NT2/D1 (cell line): ENCODE results near the gene MYCL.

ENCODE experiments used
- DNase-seq: peaks from one replicate; pipeline ENCODE4 v3.0.0-alpha.2; 2011; ENCODE audit warnings: low read depth, low spot score
- H3K27me3 ChIP-seq: 2 replicates; pipeline ENCODE4 v1.6.0; 2011; ENCODE audit warnings: mild to moderate bottlenecking; ENCODE audit not compliant: insufficient read length, insufficient read depth
- H3K36me3 ChIP-seq: 2 replicates; pipeline ENCODE4 v1.6.1; 2011; ENCODE audit warnings: mild to moderate bottlenecking, low read length, mixed read lengths; ENCODE audit not compliant: insufficient read depth, insufficient read length
- H3K4me1 ChIP-seq: 2 replicates; pipeline ENCODE4 v1.5.1; 2011; ENCODE audit not compliant: insufficient read depth, insufficient read length
- H3K4me3 ChIP-seq: 2 replicates; pipeline ENCODE4 v1.5.1; 2011; ENCODE audit warnings: low read depth; ENCODE audit not compliant: insufficient read length
- H3K9ac ChIP-seq: 2 replicates; pipeline ENCODE4 v1.6.0; 2011; ENCODE audit warnings: low read depth; ENCODE audit not compliant: insufficient read length
- H3K9me3 ChIP-seq: 2 replicates; pipeline ENCODE4 v1.5.1; 2011; ENCODE audit warnings: mild to moderate bottlenecking, low read length; ENCODE audit not compliant: insufficient read depth
- SUZ12 ChIP-seq: IDR thresholded peaks from 2 replicates; pipeline ENCODE4 v1.6.1; 2011; ENCODE audit not compliant: insufficient read length, insufficient read depth; ENCODE audit errors: extremely low read depth
- YY1 ChIP-seq: IDR thresholded peaks from 2 replicates; pipeline ENCODE4 v1.6.1; 2011; ENCODE audit not compliant: insufficient read length, insufficient read depth
- ZNF274 ChIP-seq: IDR thresholded peaks from 2 replicates; pipeline ENCODE4 v1.6.1; 2011; ENCODE audit warnings: mild to moderate bottlenecking, low read depth, low read length

The MYCL gene

DNA sequence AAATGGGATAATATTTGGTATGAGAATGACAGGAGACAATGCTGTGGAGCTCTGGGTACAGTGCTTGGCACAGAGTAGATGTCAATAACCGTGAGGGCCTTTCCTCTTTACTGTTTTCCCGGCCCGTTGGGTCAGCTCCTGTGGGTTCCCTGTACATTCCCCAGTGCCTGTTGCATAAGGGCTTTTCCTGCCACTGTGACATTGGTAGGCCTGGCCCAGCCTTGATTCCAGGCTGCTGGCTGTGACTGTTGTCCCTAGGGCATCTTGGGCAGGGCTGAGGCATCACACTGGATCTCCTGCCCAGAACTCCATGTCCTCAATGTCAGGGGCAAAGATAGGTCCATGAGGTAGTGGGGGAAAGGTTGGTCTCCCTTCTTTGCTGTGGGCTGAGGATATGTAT is 25.8 kb upstream of the MYCL start:
- Histone ChIP-seq H3K4me3 (no peak overlapping the region), H3K9me3 (no peaks in the 10 kb centered on the region), H3K4me1 (no peaks in the 10 kb centered on the region), H3K27me3 (peaks cover 10% of the 10 kb centered on the region), H3K9ac (no peak overlapping the region), H3K36me3 (no peaks in the 10 kb centered on the region)
- no peak for TF ChIP-seq ZNF274
- TF ChIP-seq YY1, result no peak
- no peak for TF ChIP-seq SUZ12
- no peak for DNase-seq

DNA sequence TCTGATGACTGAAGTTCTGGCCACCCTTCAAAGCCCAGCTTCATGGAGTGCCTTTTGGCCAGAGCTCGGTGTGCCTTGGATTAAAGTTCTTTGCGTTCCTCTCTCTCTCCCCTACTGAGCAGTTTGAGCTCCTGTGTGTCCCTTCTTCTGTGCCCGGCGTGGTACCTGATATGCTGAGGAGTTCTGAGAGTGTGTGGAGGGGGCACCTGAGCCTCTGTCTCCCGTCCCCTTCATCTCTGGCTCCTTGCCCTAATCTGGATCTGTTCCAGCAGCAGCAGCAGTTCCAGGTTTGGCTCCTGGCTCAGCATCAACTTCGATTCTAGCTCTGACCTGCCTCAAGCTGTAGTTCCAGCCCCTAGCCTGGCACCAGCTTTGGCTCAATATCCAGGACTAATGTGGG is 25.1 kb upstream of the MYCL start:
- Histone ChIP-seq H3K9me3 (no peaks in the 10 kb centered on the region), H3K36me3 (no peaks in the 10 kb centered on the region), H3K9ac (no peak overlapping the region), H3K4me3 (no peak overlapping the region), H3K27me3 (peaks cover 14% of the 10 kb centered on the region), H3K4me1 (peaks cover 4% of the 10 kb centered on the region)
- TF ChIP-seq ZNF274, result no peak
- TF ChIP-seq YY1, result no peak
- no peak for TF ChIP-seq SUZ12
- DNase-seq, result no peak

DNA sequence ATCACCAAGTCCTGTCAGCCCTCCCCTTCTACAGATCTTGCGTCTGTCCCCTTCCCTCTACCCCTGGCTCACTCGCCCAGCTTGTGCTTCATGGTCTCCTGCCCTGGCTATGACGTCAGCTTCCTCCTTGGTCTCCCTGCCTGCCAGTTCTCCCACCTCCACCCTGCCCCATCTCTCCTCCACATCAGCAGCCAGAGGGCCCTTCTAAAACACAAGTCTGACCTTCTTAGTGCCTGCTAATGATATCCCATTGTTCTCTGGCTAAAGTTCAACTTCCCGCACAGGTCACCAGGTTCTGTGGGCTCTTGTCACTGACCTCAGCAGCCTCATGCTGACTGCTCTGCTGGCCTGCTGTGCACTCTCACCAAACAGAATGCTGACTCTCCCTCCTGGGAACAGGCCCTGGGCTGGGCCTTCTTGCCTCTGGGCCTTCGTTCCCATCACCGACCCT is 24.7 kb upstream of the MYCL start:
- Histone ChIP-seq H3K4me3 (no peak overlapping the region), H3K36me3 (no peaks in the 10 kb centered on the region), H3K27me3 (peaks cover 18% of the 10 kb centered on the region), H3K4me1 (peaks cover 5% of the 10 kb centered on the region), H3K9me3 (no peaks in the 10 kb centered on the region), H3K9ac (no peak overlapping the region)
- TF ChIP-seq YY1 (no peak), ZNF274 (no peak), SUZ12 (no peak)
- DNase-seq, result no peak

DNA sequence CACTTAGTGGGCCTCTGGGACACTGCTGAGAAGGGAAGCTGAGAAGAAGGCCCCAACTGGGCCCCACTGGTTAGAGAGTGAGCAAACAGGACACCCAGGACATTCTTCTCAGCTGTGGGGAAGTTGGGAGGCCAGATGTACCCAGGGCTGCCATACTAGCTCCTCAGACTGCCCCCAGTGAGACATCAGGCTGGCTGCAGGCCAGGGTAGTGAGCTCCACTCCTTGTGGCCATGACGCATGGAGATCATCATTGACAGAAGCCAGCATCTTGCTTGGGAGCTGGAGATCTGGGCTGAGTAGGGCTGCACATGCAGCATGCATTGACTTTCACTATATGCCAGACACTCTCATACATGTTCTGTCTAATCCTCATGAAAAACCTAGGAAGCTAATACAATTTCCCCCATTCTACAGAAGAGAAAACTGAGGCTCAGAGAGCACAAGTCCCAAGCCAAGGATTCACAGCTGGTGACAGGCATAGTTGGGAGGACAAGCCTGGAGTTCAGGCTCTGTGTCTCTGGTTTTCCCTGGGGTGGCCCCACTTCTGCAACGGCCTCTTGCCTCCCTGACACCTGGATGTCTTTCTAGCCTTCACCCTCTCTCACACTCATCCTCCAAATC is 24.1 kb upstream of the MYCL start:
- no peak for DNase-seq
- H3K9me3 ChIP-seq, result no peaks in the 10 kb centered on the region
- H3K36me3 ChIP-seq, result no peaks in the 10 kb centered on the region
- H3K4me1 ChIP-seq, result peaks cover 5% of the 10 kb centered on the region
- no peak overlapping the region for H3K9ac ChIP-seq
- H3K4me3 ChIP-seq, result no peak overlapping the region
- peaks cover 20% of the 10 kb centered on the region for H3K27me3 ChIP-seq
- TF ChIP-seq YY1 (no peak), ZNF274 (no peak), SUZ12 (no peak)

DNA sequence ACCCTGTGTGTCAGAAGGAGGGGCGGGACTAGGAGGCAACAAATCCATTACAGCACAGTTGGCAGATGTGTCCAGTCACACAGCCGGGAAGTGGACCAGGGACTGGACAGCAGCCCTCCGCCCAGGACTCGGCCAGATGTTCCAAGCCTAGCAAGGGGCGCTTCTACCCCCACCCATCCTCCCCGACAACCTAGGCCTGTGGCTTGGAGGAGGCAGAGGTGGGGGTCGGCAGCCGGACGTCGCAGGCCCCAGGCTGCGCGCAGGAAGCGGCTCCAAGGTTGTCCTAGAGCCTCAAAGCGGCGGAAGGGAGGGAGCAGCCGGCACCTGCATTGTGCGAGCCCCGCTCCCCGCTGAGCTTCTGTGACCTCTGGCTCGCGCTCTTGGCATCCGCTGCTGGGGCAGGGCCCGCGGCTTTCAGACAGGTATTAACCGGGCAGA is 20.6 kb upstream of the MYCL start:
- no peaks in the 10 kb centered on the region for H3K9me3 ChIP-seq
- no peaks in the 10 kb centered on the region for H3K36me3 ChIP-seq
- TF ChIP-seq SUZ12 (no peak), YY1 (no peak), ZNF274 (no peak)
- peaks cover 5% of the 10 kb centered on the region for H3K4me1 ChIP-seq
- peak; percentile 85 for DNase-seq
- H3K4me3 ChIP-seq, result no peak overlapping the region
- H3K27me3 ChIP-seq, result peaks cover 20% of the 10 kb centered on the region
- no peak overlapping the region for H3K9ac ChIP-seq

DNA sequence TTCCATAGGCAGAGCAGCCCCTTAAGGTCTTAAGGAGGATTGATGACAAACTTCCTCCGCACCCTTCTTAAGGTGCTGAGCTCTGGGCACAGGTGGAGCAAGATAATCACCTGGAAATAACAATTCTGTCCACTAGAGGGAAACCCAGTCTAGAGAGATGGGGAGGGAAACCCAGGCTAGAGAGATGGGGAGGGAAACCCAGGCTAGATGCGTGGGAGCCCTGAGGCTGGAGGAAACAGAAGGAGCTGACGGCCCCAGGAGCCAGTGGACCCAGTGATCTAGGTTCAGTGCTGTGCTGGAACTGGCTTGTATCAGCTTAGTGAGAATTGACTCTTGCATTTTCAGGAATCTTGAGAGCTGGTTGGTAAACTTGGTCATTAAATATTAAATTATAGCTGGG is 17.8 kb upstream of the MYCL start:
- no peak overlapping the region for H3K9ac ChIP-seq
- H3K27me3 ChIP-seq, result peaks cover 16% of the 10 kb centered on the region
- peak; percentile 83 for DNase-seq

DNA sequence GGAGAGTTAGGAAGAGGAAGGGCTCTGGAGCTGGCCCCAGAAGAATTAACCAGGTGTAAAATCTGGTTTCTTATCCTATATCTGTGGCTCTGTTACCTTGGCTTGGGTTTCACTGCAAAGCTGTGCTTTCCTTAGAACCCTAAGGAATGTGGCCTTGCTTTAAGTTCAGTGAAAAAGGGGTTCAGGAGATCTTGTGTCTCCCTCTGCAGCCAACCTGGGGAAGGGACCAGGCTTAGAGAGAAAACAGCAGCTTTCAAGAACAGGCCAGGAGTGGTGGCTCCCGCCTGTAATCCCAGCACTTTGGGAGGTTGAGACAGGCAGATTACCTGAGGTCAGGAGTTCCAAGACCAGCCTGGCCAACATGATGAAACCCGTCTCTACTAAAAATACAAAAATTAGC is 16.1 kb upstream of the MYCL start:
- Histone ChIP-seq H3K4me1 (peaks cover 7% of the 10 kb centered on the region), H3K27me3 (peaks cover 10% of the 10 kb centered on the region), H3K9ac (no peak overlapping the region), H3K9me3 (peaks cover 5% of the 10 kb centered on the region; the same call in 1 of the 2 replicates), H3K36me3 (no peaks in the 10 kb centered on the region), H3K4me3 (no peak overlapping the region)
- TF ChIP-seq ZNF274, result no peak
- no peak for TF ChIP-seq SUZ12
- no peak for DNase-seq

More for the DNA sequence above, 17.8 kb upstream of the MYCL start:
- Histone ChIP-seq H3K9me3 (no peaks in the 10 kb centered on the region), H3K36me3 (no peaks in the 10 kb centered on the region), H3K4me3 (no peak overlapping the region), H3K4me1 (peaks cover 7% of the 10 kb centered on the region)
- TF ChIP-seq YY1, result no peak
- no peak for TF ChIP-seq SUZ12
- no peak for TF ChIP-seq ZNF274
